Mucosa of gallbladder (tissue), 1 donor: ENCODE data around the gene ACKR2. TPM values are rescaled to one million over a fixed set of nuclear protein-coding genes. Genes with fewer than 3 reads are reported as not detected.
A peak's percentile ranks its signal among the peaks of the same experiment; 100 is the strongest.

ENCODE experiments used
- DNase-seq: peaks from one replicate; pipeline ENCODE4 v3.0.0-alpha.2; 2020; ENCODE audit warnings: low spot score
- total RNA-seq: library from RNA; stranded (reverse); gene quantifications from one replicate; pipeline ENCODE4 v1.2.1, GENCODE V29; 2021
- donor health status: DM: no; HTN: no; CAD: no.

ACKR2 gene
- total RNA-seq, 1 donor from 2014 or later, result 5.0 TPM

GRCh38 chr3:42829628-42830436, 20.6 kb downstream of the ACKR2 start:
- DNase-seq, result no peak

GRCh38 chr3:42830437-42831320, 21.4 kb downstream of the ACKR2 start:
- no peak for DNase-seq

GRCh38 chr3:42831321-42831713, 22.1 kb downstream of the ACKR2 start:
- peak; percentile 86 for DNase-seq

- no peak for DNase-seq
These were observed 27.2 kb downstream of the ACKR2 start for GRCh38 chr3:42836150-42837123.

- no peak for DNase-seq
These were observed 29.3 kb downstream of the ACKR2 start for GRCh38 chr3:42838571-42838970.

- peak; percentile 45 for DNase-seq
These were observed 30.4 kb downstream of the ACKR2 start for GRCh38 chr3:42839616-42840015.

- no peak for DNase-seq
These were observed 32.1 kb downstream of the ACKR2 start for GRCh38 chr3:42841332-42841731.

- DNase-seq, result no peak
These were observed 34.6 kb downstream of the ACKR2 start for GRCh38 chr3:42843713-42844411.

- no peak for DNase-seq
These were observed 35.1 kb downstream of the ACKR2 start for GRCh38 chr3:42844412-42844713.

GRCh38 chr3:42844815-42845214, 35.6 kb downstream of the ACKR2 start:
- DNase-seq, result no peak

- peak; percentile 40 for DNase-seq
These were observed 37.7 kb downstream of the ACKR2 start for GRCh38 chr3:42846685-42847522.

- DNase-seq, result peak; percentile 26
These were observed 38.5 kb downstream of the ACKR2 start for GRCh38 chr3:42847731-42848130.

GRCh38 chr3:42849017-42849416, 39.8 kb downstream of the ACKR2 start:
- DNase-seq, result no peak

- DNase-seq, result no peak
These were observed 41.0 kb downstream of the ACKR2 start for GRCh38 chr3:42850263-42850662.

GRCh38 chr3:42851228-42851834, 42.1 kb downstream of the ACKR2 start:
- no peak for DNase-seq

- DNase-seq, result peak; percentile 44
These were observed 43.2 kb downstream of the ACKR2 start for GRCh38 chr3:42852441-42852840.

- DNase-seq, result no peak
These were observed 43.8 kb downstream of the ACKR2 start for GRCh38 chr3:42853056-42853455.

GRCh38 chr3:42853739-42854302, 44.6 kb downstream of the ACKR2 start:
- no peak for DNase-seq

GRCh38 chr3:42855219-42855546, 45.9 kb downstream of the ACKR2 start:
- DNase-seq, result peak; percentile 46
